ENCODE data around the gene MAP1LC3C. TPM values are rescaled to one million over a fixed set of nuclear protein-coding genes. Genes with fewer than 3 reads are reported as not detected.
A peak's percentile ranks its signal among the peaks of the same experiment; 100 is the strongest.

MAP1LC3C gene
- total and polyA plus RNA-seq, 2 experiments from 2014 or later, result 0.36 TPM; not detected in 1

GRCh38 chr1:242030071-242030470 lies 31.2 kb upstream of the MAP1LC3C start:
- Histone ChIP-seq H3K9ac (no peak overlapping the region), H3K27me3 (replicated peaks; ENCODE audit: insufficient read depth) (no peaks in the 10 kb centered on the region), H3K9me2 (ENCODE audit: insufficient read depth) (no peaks in the 10 kb centered on the region), H4K20me1 (ENCODE audit: insufficient read depth) (no peaks in the 10 kb centered on the region), H3K27ac (no peak overlapping the region), H3K9me3 (ENCODE audit: low read depth) (no peaks in the 10 kb centered on the region), H3K4me2 (ENCODE audit: unreplicated experiment) (no peak overlapping the region), H3K4me3 (no peak overlapping the region), H3K36me3 (ENCODE audit: low read depth) (no peaks in the 10 kb centered on the region), H3K4me1 (ENCODE audit: insufficient read depth) (no peaks in the 10 kb centered on the region), H3F3A (ENCODE audit: insufficient read depth) (no peaks in the 10 kb centered on the region), H3K79me2 (ENCODE audit: insufficient read depth) (no peaks in the 10 kb centered on the region), H2AFZ (no peak overlapping the region)
- DNase-seq, result peak; percentile 13
- 67% methylated on average over 1 of the region's 1 CpG for WGBS, 2 experiments (ENCODE audit: low coverage in 1 of 2, low lambda C conversion rate in 2 of 2, missing lambda C conversion rate in 2 of 2)
- in situ Hi-C loops (cut with MboI), result no loop called here
- TF ChIP-seq EZH2 (IDR thresholded peaks at IDR 0.05; ENCODE audit: insufficient read depth, poor library complexity, severe bottlenecking) (no peak), EZH2phosphoT487 (IDR thresholded peaks at IDR 0.05; ENCODE audit: insufficient read depth, low read depth) (no peak)

- H3K4me3 ChIP-seq, result no peak overlapping the region
- in situ Hi-C loops (cut with MboI), result no loop called here
- TF ChIP-seq EZH2phosphoT487 (IDR thresholded peaks at IDR 0.05; ENCODE audit: insufficient read depth, low read depth) (no peak), EZH2 (IDR thresholded peaks at IDR 0.05; ENCODE audit: insufficient read depth, poor library complexity, severe bottlenecking) (no peak)
These were observed 26.8 kb upstream of the MAP1LC3C start for GRCh38 chr1:242025681-242026080.

GRCh38 chr1:242023805-242024204 lies 24.9 kb upstream of the MAP1LC3C start:
- Histone ChIP-seq H3K79me2 (ENCODE audit: insufficient read depth) (no peaks in the 10 kb centered on the region), H3K4me3 (no peak overlapping the region), H3K27me3 (replicated peaks; ENCODE audit: insufficient read depth) (no peaks in the 10 kb centered on the region), H3K27ac (no peak overlapping the region), H2AFZ (no peak overlapping the region), H3K36me3 (ENCODE audit: low read depth) (no peaks in the 10 kb centered on the region), H3K4me1 (ENCODE audit: insufficient read depth) (no peaks in the 10 kb centered on the region), H3F3A (ENCODE audit: insufficient read depth) (no peaks in the 10 kb centered on the region), H3K9me2 (ENCODE audit: insufficient read depth) (no peaks in the 10 kb centered on the region), H3K9ac (no peak overlapping the region), H3K4me2 (ENCODE audit: unreplicated experiment) (no peak overlapping the region), H4K20me1 (ENCODE audit: insufficient read depth) (no peaks in the 10 kb centered on the region), H3K9me3 (ENCODE audit: low read depth) (no peaks in the 10 kb centered on the region)
- WGBS, 2 experiments (ENCODE audit: low coverage in 1 of 2, low lambda C conversion rate in 2 of 2, missing lambda C conversion rate in 2 of 2), result 52 to 63% methylated on average over 6 of the region's 6 CpGs
- no peak for TF ChIP-seq EZH2 (IDR thresholded peaks at IDR 0.05; ENCODE audit: insufficient read depth, poor library complexity, severe bottlenecking)
- TF ChIP-seq EZH2phosphoT487 (IDR thresholded peaks at IDR 0.05; ENCODE audit: insufficient read depth, low read depth), result no peak
- in situ Hi-C loops (cut with MboI), result loop anchor here (25.0 kb wide), 1 partner anchor 1288 kb away; no protein-coding TSS in a partner anchor
- no peak for DNase-seq

More at GRCh38 chr1:242025681-242026080, 26.8 kb upstream of the MAP1LC3C start:
- H3K9me3 ChIP-seq (ENCODE audit: low read depth), result no peaks in the 10 kb centered on the region
- no peaks in the 10 kb centered on the region for H3K4me1 ChIP-seq (ENCODE audit: insufficient read depth)
- H3K4me2 ChIP-seq (ENCODE audit: unreplicated experiment), result no peak overlapping the region
- no peaks in the 10 kb centered on the region for H3K36me3 ChIP-seq (ENCODE audit: low read depth)
- 69 to 70% methylated on average over 11 to 13 of the region's 13 CpGs for WGBS, 2 experiments (ENCODE audit: low coverage in 1 of 2, low lambda C conversion rate in 2 of 2, missing lambda C conversion rate in 2 of 2)
- no peaks in the 10 kb centered on the region for H3K9me2 ChIP-seq (ENCODE audit: insufficient read depth)
- no peak overlapping the region for H3K27ac ChIP-seq
- no peak overlapping the region for H3K9ac ChIP-seq
- no peak for DNase-seq
- no peaks in the 10 kb centered on the region for H3K79me2 ChIP-seq (ENCODE audit: insufficient read depth)
- H3F3A ChIP-seq (ENCODE audit: insufficient read depth), result no peaks in the 10 kb centered on the region
- no peak overlapping the region for H2AFZ ChIP-seq
- H3K27me3 ChIP-seq (replicated peaks; ENCODE audit: insufficient read depth), result no peaks in the 10 kb centered on the region
- H4K20me1 ChIP-seq (ENCODE audit: insufficient read depth), result no peaks in the 10 kb centered on the region

DNA sequence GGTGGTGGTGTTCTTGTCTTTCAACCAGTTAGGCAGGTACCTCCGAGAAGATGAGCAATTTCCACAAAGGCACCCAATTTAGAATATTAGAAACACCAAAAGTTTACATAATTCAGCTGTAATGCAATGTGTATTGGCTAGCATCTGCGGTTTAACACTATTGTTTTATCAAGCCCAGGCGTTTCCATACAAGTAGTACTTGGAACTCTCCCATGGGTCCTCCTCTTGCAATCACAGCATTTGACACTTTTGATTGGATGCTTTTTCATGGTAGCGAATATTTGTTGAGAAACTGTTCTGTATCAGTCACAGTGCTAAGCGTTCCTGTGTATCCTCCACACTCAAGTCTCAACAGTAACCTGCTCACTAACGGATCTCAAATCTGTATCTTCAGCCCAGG lies 20.1 kb upstream of the MAP1LC3C start:
- WGBS, 2 experiments (ENCODE audit: low coverage in 1 of 2, low lambda C conversion rate in 2 of 2, missing lambda C conversion rate in 2 of 2), result 19 to 23% methylated on average over 6 of the region's 6 CpGs
- Histone ChIP-seq H3K27me3 (replicated peaks; ENCODE audit: insufficient read depth) (no peaks in the 10 kb centered on the region), H4K20me1 (ENCODE audit: insufficient read depth) (no peaks in the 10 kb centered on the region), H3F3A (ENCODE audit: insufficient read depth) (no peaks in the 10 kb centered on the region), H3K4me1 (ENCODE audit: insufficient read depth) (no peaks in the 10 kb centered on the region), H3K4me2 (ENCODE audit: unreplicated experiment) (no peak overlapping the region), H3K36me3 (ENCODE audit: low read depth) (no peaks in the 10 kb centered on the region), H3K9me3 (ENCODE audit: low read depth) (no peaks in the 10 kb centered on the region), H3K79me2 (ENCODE audit: insufficient read depth) (no peaks in the 10 kb centered on the region), H2AFZ (no peak overlapping the region), H3K9ac (no peak overlapping the region), H3K9me2 (ENCODE audit: insufficient read depth) (no peaks in the 10 kb centered on the region), H3K4me3 (no peak overlapping the region), H3K27ac (no peak overlapping the region)
- TF ChIP-seq EZH2phosphoT487 (IDR thresholded peaks at IDR 0.05; ENCODE audit: insufficient read depth, low read depth) (no peak), EZH2 (IDR thresholded peaks at IDR 0.05; ENCODE audit: insufficient read depth, poor library complexity, severe bottlenecking) (no peak)
- in situ Hi-C loops (cut with MboI), result loop anchor here (25.0 kb wide), 1 partner anchor 1293 kb away; no protein-coding TSS in a partner anchor
- DNase-seq, result no peak
